ENCODE measurements around the gene PCBP2. TPM values are rescaled to one million over a fixed set of nuclear protein-coding genes. Genes with fewer than 3 reads are reported as not detected.

Gene PCBP2
- total RNA-seq, 2 experiments from 2014 or later: 738 to 756 TPM

Other genes with a start within 250 kb of the PCBP2 start
- 100 to 1,000 TPM; 780 to 786 TPM for gene ITGB7, start 244.9 kb upstream of the PCBP2 start, total RNA-seq
- 10 to 100 TPM; 46.1 to 47.4 TPM for gene RARG, start 219.9 kb upstream of the PCBP2 start, total RNA-seq
- gene ESPL1, start 183.8 kb upstream of the PCBP2 start, total RNA-seq: 10 to 100 TPM; 88.4 to 90.2 TPM
- gene PFDN5, start 156.6 kb upstream of the PCBP2 start, total RNA-seq: 100 to 1,000 TPM; 300 to 301 TPM
- 10 to 100 TPM; 49.0 to 53.7 TPM for gene MYG1, start 152.4 kb upstream of the PCBP2 start, total RNA-seq
- gene AAAS, start 130.5 kb upstream of the PCBP2 start, total RNA-seq: 10 to 100 TPM; 63.2 to 63.8 TPM
- gene SP7, start 115.7 kb upstream of the PCBP2 start, total RNA-seq: not detected
- gene SP1, start 71.9 kb upstream of the PCBP2 start, total RNA-seq: 10 to 100 TPM; 77.1 to 85.6 TPM
- gene AMHR2, start 28.2 kb upstream of the PCBP2 start, total RNA-seq: not detected
- gene PRR13, start 10.4 kb upstream of the PCBP2 start, total RNA-seq: 100 to 1,000 TPM; 242 to 246 TPM
- gene MAP3K12, start 47.4 kb downstream of the PCBP2 start, total RNA-seq: 10 to 100 TPM; 24.8 to 25.7 TPM
- gene TARBP2, start 49.2 kb downstream of the PCBP2 start, total RNA-seq: 10 to 100 TPM; 24.5 to 28.0 TPM
- gene NPFF, start 55.4 kb downstream of the PCBP2 start, total RNA-seq: not detected
- gene ATF7, start 174.3 kb downstream of the PCBP2 start, total RNA-seq: 10 to 100 TPM; 21.4 to 24.0 TPM
- 100 to 1,000 TPM; 341 to 347 TPM for gene ATP5MC2, start 224.0 kb downstream of the PCBP2 start, total RNA-seq

Measured in activated CD4-positive, alpha-beta memory T cell treated with anti-CD3 and anti-CD28 coated beads, Interleukin-2, amount 10 ng/mL, durations not matched to agents 7 days and 5 days (primary cell).